GM18508 (cell line): ENCODE measurements around the gene GPD1L.

Experiments
- ATAC-seq: cut with Tn5 transposase; IDR thresholded peaks from one replicate; pipeline ENCODE4 v1.9.1; 2021; ENCODE audit warnings: moderate number of reproducible peaks; ENCODE audit not compliant: insufficient read depth, unreplicated experiment

Gene GPD1L

DNA sequence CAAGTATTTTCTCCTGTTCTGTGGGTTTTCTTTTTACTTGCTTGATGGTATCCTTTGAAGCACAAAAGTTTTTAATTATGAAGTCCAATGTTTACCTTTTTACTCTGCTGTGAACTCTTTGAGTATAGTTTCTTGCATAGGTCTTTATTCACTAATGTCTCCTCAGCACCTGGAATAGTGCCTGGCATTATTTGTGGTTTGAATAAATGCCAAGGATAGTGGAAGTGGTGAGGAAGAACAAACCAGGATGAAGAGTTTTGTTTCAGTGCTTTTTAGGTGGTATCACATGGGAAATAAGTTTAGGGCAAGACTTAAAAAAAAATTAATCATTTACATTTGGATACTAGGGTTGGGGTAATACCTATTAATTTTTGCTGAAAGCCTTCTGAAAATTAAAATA is 25.7 kb downstream of the GPD1L start:
- ATAC-seq = no peak

DNA sequence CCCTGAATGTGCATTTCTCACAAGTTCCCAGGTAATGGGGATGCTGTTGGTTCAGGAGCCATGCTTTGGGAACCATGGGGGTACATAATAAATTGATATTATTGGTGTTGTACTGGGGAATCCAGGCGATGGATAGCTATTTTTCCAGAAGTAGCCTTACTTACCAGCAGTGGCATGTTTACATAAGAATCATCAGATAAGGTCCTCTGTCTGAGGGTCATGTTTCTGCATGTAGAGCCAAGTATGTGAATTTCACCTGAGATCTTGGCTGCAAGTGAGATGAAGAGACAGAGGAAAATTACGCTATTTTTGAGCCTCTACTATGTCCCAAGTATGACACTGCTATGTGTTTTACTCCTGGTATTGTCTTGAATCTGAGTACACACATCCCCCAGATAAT is 26.3 kb downstream of the GPD1L start:
- no peak for ATAC-seq

DNA sequence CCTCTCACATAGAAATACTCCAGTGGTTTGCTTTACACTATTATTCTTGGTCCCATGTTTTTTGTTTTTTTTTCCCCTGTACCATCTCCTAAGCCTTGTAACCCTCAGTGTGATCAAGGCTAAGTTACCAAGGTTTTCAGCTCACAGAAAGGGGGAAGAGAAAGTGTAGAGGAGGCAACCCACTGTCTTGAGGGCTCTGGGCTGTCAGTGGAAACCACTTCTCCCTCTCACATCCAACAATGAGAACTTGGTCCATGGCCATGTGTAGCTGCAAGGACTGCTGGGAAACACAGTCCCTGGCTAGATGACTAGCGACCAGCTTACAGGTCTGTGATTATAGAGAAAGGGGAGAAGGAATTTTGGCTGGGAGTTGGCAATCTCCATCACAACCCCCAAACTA is 30.3 kb downstream of the GPD1L start:
- ATAC-seq = no peak

DNA sequence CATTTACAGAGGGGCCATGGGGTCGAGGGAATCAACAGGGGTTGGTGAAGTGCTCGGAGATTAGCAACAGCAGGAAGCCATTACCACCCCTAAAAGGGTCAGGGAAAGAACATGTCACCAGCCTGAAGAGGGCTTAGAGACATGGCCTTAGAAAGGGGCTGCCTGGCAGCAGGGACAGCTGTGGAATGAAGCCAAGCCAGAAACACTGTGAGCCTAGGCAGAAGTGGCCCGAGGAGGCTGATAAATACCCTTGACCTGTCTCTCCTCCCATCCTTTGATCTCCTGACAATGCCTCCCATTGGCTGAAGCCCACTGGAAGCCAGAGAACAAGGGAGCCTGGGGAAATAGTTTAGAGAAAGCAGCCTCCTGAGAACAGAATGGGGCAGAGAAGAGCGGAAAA is 31.4 kb downstream of the GPD1L start:
- ATAC-seq = no peak

DNA sequence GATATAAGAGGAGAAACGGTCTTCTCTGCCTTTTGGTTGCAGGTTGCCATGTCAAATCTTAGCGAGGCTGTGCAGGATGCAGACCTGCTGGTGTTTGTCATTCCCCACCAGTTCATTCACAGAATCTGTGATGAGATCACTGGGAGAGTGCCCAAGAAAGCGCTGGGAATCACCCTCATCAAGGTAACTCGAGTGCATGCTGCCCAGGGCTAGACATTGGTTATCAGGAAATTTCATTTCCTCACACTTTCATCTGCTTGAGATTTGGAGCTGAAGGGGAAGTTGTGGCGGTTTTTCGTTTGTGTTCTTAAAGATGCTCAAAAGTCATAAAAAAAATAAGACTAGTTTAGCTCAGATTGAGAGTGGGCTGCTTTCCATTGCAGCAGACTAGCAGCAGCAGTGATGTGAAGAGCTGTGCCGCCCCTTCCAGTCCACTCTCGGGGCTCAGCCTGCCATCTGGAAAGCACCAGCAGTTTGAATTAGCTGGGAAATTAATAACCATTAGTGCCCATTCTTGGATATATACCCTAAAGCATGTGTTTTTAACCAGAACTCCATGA is 32.2 kb downstream of the GPD1L start:
- no peak for ATAC-seq

DNA sequence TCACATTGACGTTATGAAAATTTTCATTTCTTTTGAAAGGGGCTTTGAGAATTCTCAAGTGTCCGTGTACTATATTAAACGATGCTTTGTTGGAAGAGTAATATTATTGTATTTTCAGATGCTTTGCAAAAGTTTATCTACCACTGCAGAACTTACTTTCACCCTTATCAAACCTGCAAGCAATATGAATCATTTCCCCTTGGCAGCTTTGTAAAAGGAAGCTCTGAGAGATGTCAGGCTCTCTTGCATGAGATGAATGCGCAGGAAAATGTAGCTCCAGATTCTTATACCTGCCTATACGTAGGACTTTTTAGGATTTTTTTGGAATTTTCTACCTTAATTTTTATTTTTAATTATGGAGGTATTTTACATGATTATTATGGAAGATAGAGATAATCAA is 34.5 kb downstream of the GPD1L start:
- no peak for ATAC-seq

DNA sequence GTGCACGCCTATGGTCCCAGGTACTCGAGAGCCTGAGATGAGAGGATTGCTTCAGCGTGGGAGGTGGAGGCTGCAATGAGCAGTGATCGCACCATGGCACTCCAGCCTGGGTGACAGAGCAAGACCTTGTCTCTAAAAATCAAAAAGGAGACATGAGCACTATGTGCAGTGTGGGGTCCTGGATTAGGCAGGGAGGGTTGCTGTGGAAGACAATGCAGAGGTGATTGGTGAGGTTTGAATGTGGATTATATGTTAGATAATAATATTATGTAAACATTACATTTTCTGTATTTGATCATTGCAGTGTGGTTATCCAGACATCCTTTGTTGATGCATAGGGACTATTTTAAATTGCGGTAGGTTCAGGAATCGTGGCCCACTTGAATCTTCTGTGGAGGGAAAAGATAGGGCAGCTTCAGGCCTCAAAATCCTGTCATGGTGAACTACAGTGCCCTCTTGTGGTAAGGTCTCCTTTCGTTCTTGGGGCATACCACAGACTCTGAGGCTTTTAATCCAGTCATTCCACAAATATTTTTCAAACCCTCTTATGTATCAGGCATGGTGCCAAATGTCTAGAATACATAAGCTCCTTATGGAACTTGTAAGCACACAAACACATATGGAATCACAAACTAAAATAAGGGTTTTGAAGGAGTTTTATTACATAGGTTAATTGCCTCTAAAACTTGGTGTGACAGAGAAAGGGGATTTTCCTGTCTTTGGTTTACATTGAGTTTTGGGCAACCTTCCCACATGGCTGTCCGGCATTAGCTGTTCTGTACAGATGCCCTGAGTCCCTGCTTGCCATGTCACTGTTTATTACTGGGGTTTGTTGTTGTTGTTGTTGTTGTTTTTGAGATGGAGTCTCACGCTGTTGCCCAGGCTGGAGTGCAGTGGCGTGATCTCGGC is 37.7 kb downstream of the GPD1L start:
- ATAC-seq = no peak

DNA sequence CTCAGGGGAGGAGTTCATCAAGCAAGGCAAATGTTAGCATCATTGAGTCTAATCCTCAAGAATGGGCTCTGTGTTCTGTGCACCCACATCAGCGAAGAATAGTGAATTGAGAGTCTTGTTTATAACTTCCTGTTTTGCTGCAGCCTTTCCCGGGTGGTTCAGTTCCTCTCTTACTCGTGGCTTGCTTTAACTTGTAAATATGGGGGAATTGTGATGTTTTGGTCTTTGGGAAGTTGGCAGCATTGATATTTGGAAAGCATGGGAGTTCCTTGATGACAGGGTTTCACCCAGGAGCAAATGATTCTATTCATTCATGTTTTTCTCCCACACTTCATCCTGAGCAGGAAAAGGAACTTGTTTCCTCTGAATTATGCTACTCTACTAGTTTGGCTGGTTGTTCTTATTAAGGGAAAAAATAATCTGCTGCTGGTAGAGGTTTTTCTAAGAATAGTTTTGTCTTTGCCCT is 40.4 kb downstream of the GPD1L start:
- no peak for ATAC-seq

DNA sequence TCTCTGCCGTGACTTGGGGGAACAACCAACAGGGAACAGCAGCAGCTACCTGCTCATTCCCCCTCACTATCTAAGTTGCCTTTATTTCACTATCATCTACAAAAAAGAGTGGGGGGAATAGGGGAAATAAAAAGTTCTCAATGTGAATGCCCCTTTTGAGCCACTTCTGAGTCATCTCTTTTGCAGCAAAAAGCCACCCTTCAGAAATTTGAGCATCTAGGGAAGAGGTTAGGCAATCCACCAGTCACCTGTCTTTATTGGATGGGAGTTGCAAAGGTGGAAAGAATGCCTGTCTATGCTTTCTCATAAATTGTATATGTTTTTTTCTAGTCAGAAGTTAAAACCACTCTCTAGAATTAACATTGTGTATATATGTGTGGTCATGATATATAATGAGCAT is 41.1 kb downstream of the GPD1L start:
- no peak for ATAC-seq

DNA sequence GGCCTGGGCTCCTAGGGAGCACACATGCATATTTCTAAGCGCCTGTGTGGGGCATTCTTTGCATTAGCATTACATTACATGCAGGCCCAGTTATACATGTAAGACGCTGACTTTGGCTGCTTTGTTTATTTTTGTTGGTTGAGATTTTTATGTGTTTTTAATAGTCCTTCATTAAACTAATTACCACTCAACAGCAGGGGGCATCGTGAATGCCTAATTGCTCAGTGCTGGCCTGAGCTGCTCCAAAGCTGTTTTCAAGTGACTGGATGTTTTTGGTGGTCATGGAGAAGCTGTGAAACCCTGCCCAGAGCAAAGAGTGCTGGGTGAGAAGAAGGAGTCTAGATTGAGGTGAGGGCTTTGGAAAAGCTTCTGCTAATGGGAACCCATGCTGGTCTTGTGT is 41.5 kb downstream of the GPD1L start:
- no peak for ATAC-seq

DNA sequence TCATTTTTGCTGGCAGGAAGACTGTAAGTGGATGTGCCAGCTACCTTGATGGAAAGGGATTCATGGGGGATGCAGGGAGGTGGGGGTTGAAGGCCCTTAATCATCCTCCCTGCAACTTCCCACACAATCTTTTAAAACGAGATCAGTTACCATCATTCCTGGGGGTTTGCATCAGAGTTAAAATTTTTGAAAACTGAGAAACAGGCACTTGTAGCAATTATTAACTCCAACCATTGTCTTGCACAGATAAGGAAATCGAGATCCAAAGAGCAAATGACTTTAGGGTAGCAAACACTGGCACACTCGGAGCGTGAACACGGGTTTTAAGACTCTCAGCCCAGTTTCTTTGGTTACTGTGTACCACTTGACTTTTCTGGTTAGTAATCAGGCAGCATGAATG is 41.9 kb downstream of the GPD1L start:
- ATAC-seq = no peak

DNA sequence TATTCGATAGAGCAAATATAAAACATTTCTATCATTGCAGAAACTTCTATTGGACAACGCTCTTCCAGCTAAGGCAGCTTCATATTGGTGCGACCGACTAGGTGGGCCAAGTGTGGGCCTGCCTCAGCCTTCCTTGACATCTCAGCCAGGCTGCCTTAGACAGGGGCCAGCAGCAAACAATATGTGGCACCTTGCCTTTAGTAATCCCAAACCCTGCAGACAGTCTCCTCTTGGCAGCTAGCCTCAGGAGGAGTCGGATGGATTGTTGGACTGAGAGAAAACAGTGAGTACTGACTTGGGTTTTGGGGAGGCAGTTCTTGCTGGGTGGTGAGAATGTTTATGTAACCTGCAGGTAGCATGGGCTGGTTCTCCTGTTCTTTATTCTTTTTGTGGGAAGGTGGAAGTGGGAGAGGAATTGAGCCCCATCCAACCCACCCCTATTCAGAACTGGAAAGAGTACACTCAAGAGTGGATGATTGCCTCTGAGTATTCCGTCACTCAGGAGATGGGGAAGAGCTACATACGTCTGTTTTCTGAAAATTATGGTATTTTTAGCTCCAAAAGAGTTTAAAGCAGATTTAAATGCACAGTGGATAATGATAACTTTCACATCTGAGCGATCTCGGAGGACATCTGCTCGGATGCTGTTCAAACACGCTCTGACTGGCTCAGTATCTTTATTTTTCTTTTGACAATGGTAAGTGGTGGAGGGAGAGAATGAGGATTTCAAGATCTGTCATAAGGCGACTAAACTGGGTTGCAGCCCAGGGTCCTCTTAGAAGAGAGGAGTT is 47.2 kb downstream of the GPD1L start:
- no peak for ATAC-seq

DNA sequence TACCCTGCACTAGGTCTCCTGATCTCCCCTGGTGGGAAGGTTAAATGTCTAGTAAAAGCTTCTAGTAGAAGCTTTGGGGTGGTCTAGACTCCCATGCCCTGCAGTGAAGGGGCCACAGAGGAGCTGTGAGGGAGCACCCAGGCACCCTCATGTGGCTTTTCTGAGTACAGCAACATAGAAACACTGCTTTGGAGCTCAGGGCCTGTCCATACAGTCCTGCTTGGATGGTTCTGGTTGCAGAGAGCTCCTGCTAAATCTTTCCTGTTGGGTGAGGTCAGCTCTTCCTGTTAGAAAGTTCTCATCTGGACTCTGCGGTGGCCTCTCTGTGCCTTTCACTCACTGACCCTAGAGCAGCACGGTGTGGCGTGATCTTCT is 47.8 kb downstream of the GPD1L start:
- no peak for ATAC-seq

DNA sequence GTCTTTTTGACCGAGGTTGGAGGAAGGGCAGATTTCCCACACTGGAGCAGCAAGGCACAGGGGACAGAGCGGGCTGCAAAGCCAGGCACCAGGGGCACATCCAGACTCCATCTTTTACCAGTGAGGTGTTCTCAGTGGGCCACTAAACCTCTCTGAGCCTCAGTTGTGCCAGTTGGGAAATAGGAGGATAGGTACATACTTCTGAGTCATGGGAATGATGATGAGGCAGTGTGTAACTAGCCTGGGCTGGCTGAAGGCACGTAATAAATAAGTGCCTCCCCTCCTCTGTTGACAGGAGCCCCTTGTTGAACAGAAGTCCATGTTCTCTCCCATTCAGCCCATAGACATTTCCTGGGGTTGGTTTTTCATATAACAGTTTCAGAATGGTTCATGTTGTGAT is 48.7 kb downstream of the GPD1L start:
- no peak for ATAC-seq

DNA sequence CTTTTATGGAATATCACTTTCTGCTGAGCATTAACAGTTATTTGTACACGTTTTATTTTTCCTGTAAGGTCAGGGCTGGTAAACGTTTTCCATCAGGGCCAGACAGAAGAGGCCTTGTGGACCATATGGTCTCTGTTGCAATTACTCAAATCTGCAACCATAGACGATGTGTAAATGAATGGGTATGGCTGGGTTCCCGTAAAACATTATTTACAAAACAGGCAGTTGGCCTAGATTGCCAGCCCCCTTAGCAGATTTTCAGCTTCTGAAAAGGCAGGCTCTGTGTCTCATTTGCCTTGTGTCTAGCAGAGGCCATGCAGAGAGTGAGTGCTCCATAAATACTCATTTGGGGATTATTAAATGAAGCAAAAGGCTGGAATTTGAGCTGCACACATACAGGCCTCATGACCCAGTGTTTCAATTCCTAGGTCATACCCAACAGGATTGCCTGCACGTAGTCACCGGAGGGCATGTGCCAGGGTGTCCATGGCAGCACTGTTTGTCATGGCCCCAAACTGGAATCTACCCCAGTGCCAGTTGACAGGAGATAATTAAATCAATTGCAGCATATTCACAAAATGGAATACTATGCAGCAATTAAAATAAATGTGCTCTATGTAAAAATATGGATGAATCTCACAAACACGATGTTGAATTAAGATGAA is 51.3 kb downstream of the GPD1L start:
- no peak for ATAC-seq

DNA sequence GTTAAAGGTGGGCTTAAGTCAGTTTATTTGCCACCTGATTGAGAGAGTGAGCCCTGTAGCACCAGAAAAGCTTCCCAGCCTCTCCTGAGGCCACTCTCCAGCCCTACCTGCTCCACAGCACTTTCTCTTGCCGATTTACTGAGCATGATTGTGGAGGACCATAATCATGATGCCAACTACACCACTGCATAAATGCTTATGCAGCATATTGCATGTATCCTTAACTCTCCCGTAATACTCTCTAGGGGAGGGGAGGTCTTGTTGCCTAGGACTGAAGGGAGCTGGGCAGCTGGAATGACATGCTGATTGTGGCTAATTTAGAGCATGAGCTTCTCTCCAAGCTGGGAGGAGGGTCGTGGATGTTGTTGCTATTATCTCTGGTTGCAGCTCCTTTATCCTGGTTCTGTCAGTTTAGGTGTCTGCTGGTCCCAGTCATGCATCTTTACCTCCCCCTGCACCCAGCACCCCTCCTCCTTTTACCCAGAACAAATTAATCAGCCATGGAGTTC is 54.3 kb downstream of the GPD1L start:
- no peak for ATAC-seq

DNA sequence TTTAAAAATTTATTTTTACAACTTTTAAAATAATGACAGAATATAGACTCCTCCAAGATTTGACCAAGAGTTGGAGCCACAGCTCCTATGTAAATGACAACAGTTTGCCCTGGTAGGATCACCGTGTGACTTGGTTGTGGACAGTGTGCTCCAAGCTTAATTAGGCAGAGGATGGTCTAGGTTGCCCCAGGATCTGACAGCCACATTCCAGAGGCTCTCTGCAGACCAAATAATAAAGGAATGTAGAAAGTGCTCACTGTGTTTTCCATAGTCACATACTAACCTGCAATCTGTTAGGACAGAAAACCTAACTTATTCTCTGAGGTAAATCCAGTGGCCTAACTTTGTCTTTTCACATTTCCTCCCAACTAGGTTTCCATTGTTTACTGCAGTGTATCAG is 59.0 kb downstream of the GPD1L start:
- no peak for ATAC-seq

DNA sequence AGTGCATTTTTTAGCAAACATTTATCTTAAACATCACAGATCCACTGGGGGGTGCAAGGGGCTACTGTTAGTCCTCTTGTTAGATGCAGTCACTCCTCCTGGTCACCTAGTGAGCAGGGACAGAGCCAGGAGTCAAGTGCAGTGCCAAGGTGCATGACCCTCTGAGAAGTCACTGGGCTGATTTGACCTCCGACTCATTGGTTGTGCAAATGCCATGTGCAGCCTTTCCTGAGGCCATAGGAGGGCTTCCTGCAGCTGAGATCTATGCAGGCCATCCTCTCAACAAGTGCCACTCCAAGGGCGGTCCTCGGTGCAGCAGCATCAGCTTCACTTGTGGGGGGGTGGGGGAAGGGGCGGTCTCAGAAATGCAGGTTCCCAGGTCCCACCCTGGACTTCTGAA is 60.2 kb downstream of the GPD1L start:
- no peak for ATAC-seq

DNA sequence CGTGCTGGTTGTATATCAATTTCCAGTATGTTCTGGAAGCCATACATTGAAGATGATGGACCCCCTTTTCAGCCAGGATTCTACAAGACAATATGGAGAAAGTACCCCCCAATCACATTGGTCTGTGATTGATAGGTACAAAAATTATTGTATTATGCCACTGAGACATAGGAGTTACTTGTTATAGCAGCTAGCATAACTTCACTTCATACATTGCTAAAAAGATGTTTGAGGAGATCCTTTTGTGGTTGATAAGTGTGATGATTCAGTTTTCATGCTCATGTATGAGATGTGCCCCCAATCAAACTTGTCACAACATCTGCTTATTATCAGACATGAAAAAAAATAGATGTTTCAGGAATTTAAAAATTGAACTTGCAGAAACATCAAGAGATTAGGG is 66.0 kb downstream of the GPD1L start:
- no peak for ATAC-seq

DNA sequence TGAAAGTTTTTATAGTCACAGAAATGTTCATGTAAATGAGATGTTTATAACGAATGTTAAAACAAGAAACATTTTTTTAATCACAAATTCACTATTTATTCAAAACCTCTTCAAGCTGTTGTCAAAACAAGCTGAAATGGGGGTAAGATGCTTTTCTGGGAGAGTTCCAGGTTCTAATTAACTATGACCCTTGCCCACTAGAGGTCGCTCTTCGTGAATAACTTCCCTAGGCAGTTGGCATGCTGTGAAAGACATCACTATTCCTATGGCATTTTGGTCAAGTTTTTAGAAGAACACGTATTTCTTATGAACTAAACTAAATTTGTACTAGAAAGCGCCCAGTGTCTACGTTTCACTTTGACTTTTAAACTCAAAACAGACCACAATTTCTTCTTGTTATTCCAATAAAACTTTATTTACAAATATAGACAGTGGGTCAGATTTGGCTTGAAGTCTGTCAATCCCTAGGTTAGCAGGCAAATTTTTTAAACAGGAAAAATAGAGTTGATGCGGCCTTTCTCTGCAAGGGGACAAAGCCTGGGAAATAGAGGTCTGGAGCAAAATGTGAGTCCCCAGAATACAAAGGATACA is 69.3 kb downstream of the GPD1L start:
- no peak for ATAC-seq
